Measurements from ENCODE around the gene GGT1. TPM values are rescaled to one million over a fixed set of nuclear protein-coding genes. Genes with fewer than 3 reads are reported as not detected.
"Not testable (repeated sequence)": the region's sequence is repeated elsewhere in the genome, so short reads cannot be mapped to it uniquely, and the experiment has no call there.

The GGT1 gene
- total RNA-seq, 1 donor from 2014 or later, result 2.3 TPM

DNA sequence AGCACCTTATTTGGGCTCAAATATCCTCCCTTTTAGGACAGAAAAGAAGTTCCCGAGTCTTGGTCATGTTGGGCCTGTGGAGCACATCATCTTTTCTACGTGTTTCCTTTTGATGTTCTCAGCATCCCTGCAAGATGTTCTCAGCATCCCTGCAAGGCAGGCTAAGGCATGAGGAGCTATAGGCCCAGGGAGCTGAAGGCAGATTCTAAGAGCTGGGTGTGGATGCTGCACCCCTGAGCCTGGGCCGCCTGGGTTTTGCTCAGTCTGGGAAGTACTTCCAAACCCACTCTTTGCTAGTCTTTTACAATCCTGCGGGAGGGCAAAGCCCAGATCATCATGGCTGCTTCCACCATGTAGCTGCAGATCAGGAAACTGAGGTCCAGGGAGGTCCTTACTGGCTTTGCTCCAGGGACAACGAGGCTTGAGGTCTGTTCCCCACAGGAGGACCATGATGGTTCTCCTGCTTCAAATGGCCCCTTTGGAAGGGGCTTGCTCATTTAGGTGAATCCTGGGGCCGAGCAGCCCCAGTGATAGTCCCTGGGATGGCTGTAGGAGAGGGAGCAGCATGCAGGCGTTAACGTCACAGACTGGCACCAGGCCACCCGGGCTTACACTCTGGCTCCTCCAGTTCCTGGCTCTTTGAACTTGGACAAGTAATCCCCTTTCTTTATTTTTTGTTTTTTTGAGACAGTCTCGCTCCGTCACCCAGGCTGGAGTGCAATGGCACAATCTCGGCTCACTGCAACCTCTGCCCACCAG lies 20.8 kb upstream of the GGT1 start:
- ATAC-seq, result no peak
- intact Hi-C loops (cut with DNase I), result no loop called here

DNA sequence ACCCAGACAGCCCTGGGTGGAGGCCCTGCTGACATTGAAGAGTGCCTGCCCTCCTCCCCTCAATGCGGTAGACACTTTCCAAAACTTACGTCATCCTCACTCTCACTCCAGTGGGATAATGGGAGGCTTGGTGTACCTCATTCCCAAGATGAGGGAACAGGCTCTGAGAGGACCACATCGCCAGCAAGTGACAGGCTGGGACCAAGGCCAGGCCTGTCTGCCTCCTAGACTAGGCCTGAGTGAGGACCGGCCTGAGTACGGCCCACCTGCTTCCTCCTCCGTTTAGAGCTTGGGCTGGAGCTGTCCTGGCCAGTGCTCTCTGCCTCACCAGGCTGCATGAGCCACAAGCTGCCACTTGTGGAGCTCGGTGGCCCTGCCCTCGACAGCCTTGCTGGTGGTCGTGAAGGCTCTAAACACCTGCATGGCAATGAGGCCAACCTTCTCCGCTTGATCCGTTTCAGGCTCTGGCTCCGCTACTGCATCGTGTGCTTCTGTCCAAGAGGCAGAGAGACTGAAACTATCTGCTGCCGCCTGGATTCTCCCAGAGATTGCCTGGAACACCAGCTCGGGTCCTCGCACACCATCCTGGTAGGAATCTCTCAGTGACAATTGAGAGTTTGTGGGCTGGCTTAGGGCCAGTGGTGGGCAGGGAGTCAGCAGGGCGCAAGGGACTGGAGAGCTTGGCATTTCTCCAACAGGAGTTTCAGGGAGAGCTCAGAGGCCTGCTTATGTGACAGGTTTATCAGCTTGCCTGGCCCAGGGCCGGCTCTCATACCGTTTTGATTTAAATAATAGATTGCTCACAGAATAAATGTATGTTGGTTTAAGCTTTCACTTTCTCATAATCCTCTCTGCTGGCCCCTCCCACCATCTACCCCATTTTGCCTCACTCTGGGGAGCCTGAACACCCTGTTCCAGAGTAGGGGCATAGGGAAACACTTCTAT lies 19.5 kb upstream of the GGT1 start:
- ATAC-seq, result peak; percentile 62
- intact Hi-C loops (cut with DNase I), result no loop called here
- no peak for DNase-seq (ENCODE audit: missing footprints)

More for the DNA sequence above, 20.8 kb upstream of the GGT1 start:
- no peak for DNase-seq (ENCODE audit: missing footprints)

DNA sequence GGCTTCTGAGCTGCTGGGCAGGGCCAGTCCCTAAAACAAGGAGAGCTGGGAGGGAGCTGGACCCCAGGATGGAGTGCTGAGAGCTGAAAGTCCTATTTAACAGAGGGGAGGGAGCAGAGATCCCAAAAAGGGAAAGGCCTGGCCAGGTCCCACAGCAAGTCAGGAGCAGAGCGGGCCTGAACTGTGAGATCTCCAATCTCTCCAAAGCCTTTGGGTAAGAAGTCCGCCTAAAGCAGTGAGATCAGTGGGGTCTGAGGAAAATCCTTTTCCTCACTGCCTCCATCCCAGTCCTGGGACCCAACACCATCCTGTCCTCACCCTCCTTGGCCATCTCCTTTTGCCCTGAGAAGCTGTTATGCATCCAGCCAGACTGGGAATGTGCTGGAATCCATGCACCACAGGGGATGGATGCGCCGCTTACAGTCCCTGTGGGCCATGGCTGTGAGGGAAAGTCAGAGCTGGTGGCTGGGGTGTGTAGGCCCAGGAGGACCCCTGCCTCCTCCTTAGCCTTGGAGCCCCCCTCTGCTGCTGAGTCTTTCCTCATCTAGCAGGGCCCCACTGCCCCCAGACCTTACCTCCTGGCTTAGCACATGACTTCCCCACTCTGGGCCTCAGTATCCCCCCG lies 18.7 kb upstream of the GGT1 start:
- DNase-seq (ENCODE audit: missing footprints), result no peak
- intact Hi-C loops (cut with DNase I), result no loop called here
- peak; percentile 8 for ATAC-seq

DNA sequence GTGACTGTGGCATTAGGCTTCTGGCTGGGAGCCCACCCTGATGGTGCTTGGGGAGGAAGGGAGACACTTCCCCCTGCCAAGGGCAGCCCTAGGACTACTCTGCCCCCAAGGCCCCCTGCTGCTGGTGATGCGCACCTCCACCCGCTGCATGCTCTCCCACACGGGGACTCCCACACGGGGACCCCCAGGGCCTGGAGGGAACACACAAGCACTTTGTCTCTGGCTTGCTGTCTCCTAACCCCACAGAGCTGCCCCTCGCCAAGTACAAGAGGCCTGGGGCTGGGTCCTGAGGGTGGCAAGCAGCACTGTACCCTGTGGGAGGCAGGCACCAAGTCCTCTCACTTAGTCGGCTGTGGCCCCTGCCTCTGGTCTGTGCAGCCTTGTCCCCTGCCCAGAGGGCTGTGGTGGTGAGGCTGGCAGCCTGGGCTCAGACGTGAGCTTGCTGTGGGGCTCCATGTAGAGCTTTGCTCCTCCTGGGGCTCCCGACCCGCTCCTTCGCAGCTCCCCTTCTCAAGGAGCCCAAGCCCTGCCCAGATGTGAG lies 18.1 kb upstream of the GGT1 start:
- intact Hi-C loops (cut with DNase I), result no loop called here
- no peak for ATAC-seq

DNA sequence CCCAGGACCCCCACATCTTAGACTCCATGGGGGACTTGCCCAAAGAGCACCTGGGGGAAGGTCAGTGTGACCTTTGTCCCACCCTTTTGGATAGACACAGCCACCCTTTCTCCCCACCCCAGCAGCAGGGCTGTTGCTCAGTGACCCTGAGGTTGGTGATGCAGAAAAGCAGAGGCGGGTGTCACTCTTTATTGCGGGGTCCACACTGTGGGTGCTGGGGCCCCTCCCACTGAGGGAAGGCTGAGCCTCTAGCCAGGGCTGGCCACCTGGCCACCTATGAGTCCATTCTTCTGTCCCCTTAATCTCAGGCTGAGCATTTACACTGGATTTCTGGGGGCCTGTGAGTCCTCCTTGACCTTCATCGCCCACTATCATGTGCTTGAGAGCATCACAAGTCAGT lies 17.5 kb upstream of the GGT1 start:
- no peak for ATAC-seq
- intact Hi-C loops (cut with DNase I), result no loop called here
- no peak for DNase-seq (ENCODE audit: missing footprints)

More for the DNA sequence above, 18.1 kb upstream of the GGT1 start:
- DNase-seq (ENCODE audit: missing footprints), result no peak

DNA sequence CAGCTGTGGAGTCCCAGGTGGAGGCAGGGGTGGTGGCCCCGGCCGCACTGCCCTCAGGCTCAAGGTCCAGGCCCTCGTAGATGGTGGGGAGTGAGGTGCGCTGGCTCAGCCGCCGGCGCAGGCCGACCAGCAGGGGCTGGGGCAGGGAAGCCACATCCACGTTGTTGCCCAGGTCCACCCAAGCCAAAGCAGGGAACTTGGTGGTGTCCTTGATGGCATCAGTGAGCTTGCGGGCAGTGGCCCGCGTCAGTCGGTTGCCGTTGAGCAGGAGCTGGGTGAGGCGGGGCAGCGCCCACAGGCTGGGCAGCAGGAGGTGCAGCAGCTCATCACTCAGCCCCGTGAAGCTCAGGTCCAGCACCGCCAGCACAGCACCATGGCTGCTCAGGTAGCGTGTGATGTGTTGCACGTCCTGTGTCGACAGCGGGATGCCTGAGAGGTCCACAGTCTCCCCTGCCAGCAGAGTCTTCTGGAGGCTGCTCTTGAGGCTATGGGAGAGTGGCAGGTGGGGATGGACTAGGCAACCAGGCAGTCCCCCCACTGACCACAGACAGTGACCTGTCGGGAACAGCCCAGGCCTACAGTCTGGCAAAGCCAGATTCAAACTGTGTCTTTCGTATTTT lies 17.0 kb upstream of the GGT1 start:
- intact Hi-C loops (cut with DNase I), result no loop called here
- DNase-seq (ENCODE audit: missing footprints) (no peak), ATAC-seq (no peak)

DNA sequence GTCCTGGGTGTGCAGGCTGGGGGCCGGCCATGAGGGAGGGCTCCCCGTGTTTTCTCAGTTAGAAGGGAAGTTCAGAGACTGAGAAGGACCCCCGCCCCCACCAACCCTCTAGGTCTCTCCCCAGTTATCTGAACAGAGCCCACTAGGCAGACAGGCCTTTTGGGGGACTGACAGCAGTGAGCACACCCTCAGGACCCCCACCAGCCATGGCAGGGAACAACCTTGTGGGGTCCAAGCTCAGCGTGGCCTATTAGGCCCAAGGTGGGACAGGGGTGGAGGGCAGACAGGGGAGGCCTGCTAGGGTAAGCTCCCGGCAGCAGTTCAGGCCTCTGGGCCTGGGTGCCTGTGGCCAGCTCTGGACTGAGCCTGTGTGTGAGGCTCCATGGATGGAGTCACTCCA lies 15.7 kb upstream of the GGT1 start:
- DNase-seq (ENCODE audit: missing footprints) (no peak), ATAC-seq (no peak)
- intact Hi-C loops (cut with DNase I), result no loop called here

DNA sequence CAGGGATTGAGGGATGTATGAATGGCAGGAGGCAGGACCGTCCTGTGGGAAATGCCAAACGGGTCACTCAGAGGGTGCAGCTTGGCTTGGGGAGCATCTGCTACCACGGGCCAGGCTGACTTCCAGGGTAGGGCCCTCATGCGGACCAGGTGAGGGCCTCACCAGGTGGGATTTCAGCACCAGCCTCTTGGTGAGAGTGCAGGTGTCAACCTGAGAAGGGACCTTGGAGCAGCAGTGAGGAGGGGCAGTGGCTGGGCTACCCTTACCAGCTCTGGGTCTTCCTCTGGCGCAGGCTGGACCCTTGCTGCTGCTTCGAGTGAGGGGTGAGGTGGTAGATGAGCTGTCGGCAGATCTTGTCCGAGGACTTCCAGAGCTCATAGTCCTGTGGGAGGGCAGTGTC lies 15.0 kb upstream of the GGT1 start:
- no peak for DNase-seq (ENCODE audit: missing footprints)
- ATAC-seq, result no peak
- intact Hi-C loops (cut with DNase I), result no loop called here

DNA sequence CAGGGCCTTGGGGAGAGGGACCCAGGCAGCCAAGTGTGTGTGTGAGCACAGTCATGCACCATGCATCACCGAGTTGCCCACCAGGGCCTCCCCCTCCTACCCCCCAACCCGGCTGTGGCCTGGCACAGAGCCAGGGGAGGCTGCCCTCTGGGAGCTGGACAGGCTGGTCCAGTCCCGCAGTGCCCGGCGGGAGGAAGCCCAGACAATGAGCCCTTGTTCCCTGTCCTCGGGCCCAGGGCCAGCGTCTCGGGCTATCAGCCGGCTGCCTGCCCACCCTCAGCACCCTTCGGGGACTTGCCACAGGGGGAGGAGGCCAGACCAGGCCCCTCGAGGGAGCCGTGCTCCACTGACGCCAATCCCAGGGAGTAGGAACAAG lies 14.6 kb upstream of the GGT1 start:
- DNase-seq (ENCODE audit: missing footprints) (no peak), ATAC-seq (no peak)
- intact Hi-C loops (cut with DNase I), result no loop called here

DNA sequence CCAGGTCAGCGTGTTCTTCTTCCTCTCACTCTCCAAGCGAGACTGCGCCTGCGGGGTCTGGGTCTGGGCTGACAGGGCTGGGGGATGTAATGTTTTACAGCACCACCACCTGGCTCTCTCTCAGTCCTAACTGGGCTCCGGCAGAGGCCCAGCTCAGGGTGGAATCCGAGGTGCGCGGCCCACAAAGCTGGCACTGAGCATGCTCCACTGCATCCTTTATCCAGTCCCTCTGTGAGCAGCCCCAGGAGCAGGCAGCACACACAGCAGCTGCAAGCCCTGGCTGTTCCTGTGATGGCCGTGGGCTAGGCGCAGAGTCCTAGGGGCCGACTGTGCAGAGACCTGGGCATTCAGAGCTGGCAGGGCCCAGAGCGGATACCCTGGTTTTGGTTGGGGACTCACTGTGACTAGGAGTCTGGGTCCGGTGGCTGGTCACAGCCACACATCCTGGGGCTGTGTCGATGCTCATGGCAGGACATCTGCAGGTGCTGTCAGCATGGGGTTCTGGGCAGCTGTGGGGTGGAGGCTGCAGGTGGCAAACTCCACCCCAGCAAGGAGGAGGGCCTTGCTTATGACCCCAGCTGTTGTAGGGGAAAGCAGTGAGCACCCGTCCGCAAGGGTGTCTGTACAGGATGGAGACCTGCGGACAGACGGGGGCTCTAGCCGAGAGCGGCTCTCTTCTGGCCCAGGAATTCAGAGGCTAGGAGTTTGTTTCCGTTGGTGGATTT lies 14.1 kb upstream of the GGT1 start:
- DNase-seq (ENCODE audit: missing footprints) (no peak), ATAC-seq (no peak)
- intact Hi-C loops (cut with DNase I), result no loop called here

DNA sequence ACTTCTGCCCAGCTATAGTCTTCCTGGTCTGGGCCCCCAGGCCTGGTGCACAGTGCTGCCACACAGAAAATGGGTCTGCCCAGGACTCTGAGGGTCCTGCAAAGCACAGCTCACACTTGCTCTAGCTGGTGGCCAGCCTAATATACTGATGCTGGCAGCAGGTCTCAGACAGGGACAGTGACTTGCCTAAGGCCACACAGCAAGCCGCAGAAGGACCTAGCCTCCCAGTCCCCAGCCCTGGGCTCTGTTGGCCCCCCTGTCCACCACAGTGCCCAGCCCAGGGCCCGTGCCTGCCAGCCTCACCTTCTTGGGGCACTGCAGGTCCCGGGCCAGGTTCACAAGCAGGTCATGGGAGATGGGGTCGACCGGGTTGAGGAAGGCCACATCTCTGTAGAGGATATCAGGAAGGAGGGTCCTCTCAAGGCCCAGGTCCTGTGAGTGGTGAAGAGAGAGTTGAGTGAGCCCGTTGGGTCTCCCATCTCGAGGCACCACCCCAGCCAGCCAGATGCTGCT lies 13.4 kb upstream of the GGT1 start:
- DNase-seq (ENCODE audit: missing footprints) (no peak), ATAC-seq (no peak)
- intact Hi-C loops (cut with DNase I), result no loop called here

DNA sequence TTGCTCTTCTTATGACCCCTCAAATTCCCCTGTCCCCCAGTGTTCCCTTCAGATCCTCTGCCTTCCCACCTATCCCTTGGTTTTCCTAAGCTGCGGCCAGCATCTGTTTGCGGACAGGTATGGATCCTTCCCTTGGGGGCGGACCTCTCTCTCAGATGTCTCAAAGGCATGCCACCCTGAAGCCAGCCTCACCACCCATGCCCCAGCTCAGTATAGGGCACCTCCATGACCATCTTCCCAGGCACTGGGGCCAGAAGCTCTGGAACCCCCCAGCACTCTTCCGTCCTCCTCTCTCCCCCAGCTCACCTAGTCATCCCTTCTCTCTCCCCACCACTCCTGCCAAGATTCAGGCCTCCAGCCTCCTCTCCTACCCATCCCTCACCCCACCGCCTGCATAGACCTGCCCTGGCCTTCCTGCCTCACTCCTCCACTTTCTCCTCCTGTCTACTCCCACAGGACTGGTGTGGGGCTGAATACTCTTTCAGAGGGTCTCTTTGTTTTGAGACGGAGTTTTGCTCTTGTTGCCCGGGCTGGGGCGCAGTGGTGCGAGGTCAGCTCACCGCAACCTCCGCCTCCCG lies 12.3 kb upstream of the GGT1 start:
- intact Hi-C loops (cut with DNase I), result no loop called here
- ATAC-seq (no peak), DNase-seq (ENCODE audit: missing footprints) (no peak)

DNA sequence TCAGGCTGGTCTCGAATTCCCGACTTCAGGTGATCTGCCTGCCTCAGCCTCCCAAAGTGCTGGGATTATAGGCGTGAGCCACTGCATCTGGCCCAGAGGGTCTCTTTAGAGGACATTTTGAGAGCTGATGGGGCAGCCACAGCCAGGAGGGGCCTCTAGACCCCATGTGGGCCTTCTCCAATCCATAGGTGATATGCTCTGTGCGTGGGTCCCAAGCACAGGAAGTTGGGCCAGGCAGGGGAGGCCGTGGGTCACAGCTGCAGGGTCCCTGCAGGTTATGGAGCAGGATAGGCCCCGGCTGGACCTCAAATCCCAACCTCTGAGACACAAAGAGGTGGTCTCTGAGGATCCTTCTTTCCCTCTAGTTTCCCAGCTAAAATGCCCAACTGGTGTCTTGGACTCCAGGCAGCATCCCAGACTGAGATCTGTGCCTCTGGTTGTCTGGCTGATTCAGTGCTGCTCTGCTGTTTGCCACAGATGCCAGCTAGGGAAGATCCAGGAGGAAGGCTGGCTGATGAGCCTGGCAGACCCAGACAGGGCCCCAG lies 11.6 kb upstream of the GGT1 start:
- ATAC-seq (no peak), DNase-seq (ENCODE audit: missing footprints) (no peak)
- intact Hi-C loops (cut with DNase I), result no loop called here

DNA sequence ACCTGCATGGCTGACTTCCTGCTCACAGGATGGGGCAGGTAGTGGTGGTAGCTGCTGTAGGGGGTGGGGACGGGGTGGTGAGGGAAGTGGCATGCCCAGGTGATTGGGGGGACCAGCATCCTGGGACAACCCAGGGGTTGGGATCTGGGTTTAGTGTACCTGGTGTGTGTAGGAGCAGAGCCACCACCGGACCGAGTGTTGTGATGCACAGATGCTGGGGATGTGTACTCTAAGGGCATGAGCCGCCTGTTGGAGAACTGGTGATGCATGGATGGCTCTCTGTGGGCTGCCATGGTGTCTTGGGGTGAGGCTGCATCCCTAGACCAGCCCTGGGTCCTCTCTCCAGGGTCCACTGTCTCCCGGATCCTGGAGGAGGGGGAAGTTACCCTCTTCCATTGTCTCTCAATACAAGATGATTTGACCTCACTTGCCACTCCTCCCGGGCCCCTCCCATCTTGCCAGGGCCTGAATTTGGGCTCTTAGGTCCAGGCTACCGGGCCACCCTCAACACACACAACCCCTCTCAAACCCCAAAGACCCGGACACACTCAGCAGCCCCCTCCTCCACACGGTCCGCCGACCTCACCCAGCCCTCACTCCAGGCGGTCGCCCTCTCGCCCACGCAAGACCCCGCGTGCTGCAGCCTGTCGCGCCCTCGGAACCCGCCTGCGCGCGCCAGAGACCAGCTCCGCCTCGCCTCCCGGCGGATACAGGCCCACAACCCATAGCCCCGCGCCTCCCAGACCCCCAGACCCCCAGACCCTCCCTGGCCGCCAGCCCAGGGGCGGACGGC lies 10.7 kb upstream of the GGT1 start:
- no peak for DNase-seq (ENCODE audit: missing footprints)
- ATAC-seq, result peak; percentile 7
- intact Hi-C loops (cut with DNase I), result no loop called here

DNA sequence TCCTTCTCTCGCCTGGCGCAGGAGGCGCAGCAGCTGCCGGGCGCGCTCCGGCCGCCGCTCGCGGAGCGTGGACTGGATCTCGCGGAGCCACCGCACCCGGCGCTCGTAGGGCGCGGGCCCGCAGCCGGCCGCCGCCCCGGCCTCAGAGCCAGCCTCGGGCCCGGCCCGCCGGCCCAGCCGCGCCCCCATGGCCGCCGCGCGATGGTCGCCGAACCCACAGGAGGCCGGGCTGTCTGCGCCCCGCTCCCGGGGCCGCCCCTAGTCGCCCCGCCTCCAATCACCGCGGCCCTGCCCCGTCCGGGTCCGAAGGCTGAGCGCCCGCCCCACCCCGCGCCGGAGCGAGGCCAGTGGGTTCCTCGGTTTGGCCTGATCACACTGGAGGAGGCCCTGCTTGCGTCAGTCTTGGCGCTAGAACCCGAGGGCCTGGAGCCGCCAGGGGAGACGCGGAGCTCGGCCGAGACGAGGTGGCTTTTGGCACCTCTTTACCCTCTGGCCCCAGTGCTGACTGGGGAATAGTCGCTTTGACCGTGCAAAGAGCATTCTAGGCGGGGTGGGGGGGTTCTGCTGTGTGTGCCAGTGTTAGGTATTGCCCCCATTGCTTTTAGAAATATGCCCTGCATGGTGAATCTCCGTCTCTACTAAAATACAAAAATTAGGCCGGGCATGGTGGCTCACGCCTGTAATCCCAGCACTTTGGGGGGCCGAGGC lies 10.0 kb upstream of the GGT1 start, which contains the start of gene LRRC75B:
Gene LRRC75B (minus strand): TSS at position 223 of the 708 bp plus-strand sequence. CDS start 34 bp downstream, at position 189.
- ATAC-seq (peak; percentile 95), DNase-seq (ENCODE audit: missing footprints) (peak; percentile 93)
- intact Hi-C loops (cut with DNase I), result no loop called here

DNA sequence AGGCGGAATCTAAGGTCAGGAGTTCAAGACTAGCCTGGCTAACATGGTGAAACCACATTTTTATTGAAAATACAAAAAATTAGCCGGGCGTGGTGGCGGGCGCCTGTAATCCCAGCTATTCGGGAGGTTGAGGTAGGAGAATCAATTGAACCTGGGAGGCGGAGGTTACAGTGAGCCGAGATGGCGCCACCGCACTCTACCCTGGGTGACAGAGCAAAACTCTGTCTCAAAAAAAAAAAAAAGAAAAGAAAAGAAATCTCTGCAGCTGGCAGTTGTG lies 9.5 kb upstream of the GGT1 start:
- intact Hi-C loops (cut with DNase I); ATAC-seq; DNase-seq (ENCODE audit: missing footprints): not testable (repeated sequence)
